ENCODE results near the gene DDN. TPM values are rescaled to one million over a fixed set of nuclear protein-coding genes. Genes with fewer than 3 reads are reported as not detected.
A peak's percentile ranks its signal among the peaks of the same experiment; 100 is the strongest.

DDN gene
- total and polyA plus RNA-seq, 2 donors (not counting 1 experiment from before 2014, with no cell fraction given) = 0.10 to 0.75 TPM

DNA sequence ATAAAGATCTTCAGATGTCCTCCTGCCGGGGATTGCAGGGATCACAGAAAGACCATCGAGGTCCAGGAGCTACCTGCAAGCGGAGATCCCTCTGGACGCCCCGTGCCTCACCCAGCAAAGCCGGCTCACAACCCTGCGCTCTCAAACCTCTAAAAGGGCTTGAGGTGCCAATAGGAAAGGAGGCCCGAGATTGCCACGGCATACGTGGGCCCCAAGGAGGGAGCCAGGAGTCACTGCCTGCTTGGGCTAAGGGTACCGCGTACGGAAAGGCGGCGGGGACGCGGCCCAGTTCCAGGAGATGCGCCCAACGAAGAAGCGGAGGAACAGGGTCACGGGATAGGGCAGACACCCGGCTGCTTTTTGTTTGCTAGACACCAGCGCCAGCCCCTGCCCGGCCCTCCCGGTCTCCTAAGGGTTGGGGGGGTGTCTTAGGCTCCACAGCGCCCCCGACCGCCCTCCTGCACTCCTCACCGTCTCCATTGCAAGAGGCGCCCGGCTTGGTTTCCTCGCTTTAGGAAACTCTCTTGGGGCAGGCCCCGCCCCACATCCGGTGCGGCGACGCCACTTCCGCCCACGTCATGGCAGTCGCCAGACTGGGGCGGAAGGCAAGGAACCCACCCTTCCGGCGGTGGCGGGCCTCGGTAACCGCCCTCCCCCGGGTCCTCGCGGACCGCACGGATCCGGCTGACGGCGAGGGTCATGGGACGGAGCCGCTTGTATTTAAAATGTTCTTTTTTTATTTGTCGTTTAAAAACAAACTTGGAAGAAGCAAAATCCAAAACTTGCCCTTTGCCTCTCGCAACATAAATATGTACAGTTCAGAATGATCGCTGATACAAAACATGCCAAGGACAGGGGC, 19.3 kb upstream of the DDN start, which contains the start of gene PRKAG1:
Gene PRKAG1 (minus strand): TSS at position 516 of the 859 bp plus-strand sequence. CDS start 36 bp downstream, at position 480.
- ChIA-PET CTCF (interaction anchor here (1.0 to 7.2 kb wide), 9 partner anchors 14 to 165 kb away, joined by 3 to 61 read pairs (median 4); partner anchors contain the start of genes DDN, FKBP11 and WNT1), POLR2A (interaction anchor here (0.6 to 1.0 kb wide), 2 partner anchors 19 kb away, joined by 3 to 4 read pairs; partner anchors contain the start of gene DDN)
- Histone ChIP-seq H3K27ac (ENCODE audit: low read length in 2 of 2) (peak within 1 kb of the TSS; percentile 95 to 99), H2AFZ (ENCODE audit: insufficient read depth, low read depth, low read length, poor library complexity, severe bottlenecking) (peak within 1 kb of the TSS; percentile 68), H3K4me3 (ENCODE audit: control extremely low read depth in 1 of 5, extremely low read depth in 1 of 5, insufficient read depth in 1 of 5, low read depth in 2 of 5, low read length in 4 of 5) (peak within 1 kb of the TSS; percentile 79 to 88 (median 86)), H3K4me2 (replicated peaks; ENCODE audit: low read depth, low read length, poor library complexity, severe bottlenecking) (peak within 1 kb of the TSS; percentile 85), H3K4me1 (ENCODE audit: control insufficient read depth in 2 of 2, insufficient read depth in 2 of 2, low read length in 2 of 2) (peaks cover 18 to 21% of the 10 kb centered on the region in 2 donors), H3K79me2 (ENCODE audit: control insufficient read depth, insufficient read depth, low read length) (peaks cover 45% of the 10 kb centered on the region), H3K36me3 (replicated peaks in 1 of 2; ENCODE audit: control extremely low read depth in 1 of 2, control insufficient read depth in 1 of 2, extremely low read depth in 1 of 2, insufficient read depth in 2 of 2, low read length in 1 of 2) (peaks cover 0 to 27% of the 10 kb centered on the region in 2 experiments), H3K27me3 (replicated peaks in 1 of 4; ENCODE audit: control extremely low read depth in 1 of 4, control insufficient read depth in 3 of 4, insufficient read depth in 4 of 4, low read length in 3 of 4) (no peaks in the 10 kb centered on the region), H3K9me3 (ENCODE audit: control extremely low read depth in 1 of 3, control insufficient read depth in 2 of 3, insufficient read depth in 1 of 3, low read length in 2 of 3) (no peaks in the 10 kb centered on the region), H4K20me1 (ENCODE audit: control insufficient read depth, insufficient read depth, low read length, poor library complexity, severe bottlenecking) (peaks cover 11% of the 10 kb centered on the region), H3K9ac (ENCODE audit: low read length) (peak within 1 kb of the TSS; percentile 91)
- Mint-ChIP-seq H3K4me1 (peaks cover 29% of the 10 kb centered on the region), H3K27ac (peak within 1 kb of the TSS; percentile 98), H3K9me3 (ENCODE audit: insufficient read depth) (no peaks in the 10 kb centered on the region), H3K4me3 (peak within 1 kb of the TSS; percentile 91), H3K27me3 (no peaks in the 10 kb centered on the region)
- peak; percentile 98 for DNase-seq
- TF ChIP-seq, protein P1, sequence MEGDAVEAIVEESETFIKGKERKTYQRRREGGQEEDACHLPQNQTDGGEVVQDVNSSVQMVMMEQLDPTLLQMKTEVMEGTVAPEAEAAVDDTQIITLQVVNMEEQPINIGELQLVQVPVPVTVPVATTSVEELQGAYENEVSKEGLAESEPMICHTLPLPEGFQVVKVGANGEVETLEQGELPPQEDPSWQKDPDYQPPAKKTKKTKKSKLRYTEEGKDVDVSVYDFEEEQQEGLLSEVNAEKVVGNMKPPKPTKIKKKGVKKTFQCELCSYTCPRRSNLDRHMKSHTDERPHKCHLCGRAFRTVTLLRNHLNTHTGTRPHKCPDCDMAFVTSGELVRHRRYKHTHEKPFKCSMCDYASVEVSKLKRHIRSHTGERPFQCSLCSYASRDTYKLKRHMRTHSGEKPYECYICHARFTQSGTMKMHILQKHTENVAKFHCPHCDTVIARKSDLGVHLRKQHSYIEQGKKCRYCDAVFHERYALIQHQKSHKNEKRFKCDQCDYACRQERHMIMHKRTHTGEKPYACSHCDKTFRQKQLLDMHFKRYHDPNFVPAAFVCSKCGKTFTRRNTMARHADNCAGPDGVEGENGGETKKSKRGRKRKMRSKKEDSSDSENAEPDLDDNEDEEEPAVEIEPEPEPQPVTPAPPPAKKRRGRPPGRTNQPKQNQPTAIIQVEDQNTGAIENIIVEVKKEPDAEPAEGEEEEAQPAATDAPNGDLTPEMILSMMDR (IDR thresholded peaks at IDR 0.05) = peak; percentile 74
- TF ChIP-seq EZH2 (IDR thresholded peaks at IDR 0.05; ENCODE audit: borderline replicate concordance, insufficient read depth, low read depth, low read length, poor library complexity, severe bottlenecking) = no peak
- intact Hi-C loops (cut with micrococcal nuclease) = loop anchor here (1.0 to 2.0 kb wide), 11 partner anchors 21 to 348 kb away; partner anchors contain the start of genes ARF3, DDX23, KMT2D and LMBR1L
- WGBS (ENCODE audit: insufficient coverage) = 0% methylated on average over 43 of the region's 59 CpGs
- peak; percentile 88 for ATAC-seq (ENCODE audit: low read depth)

Measured in B cell (primary cell).